ENCODE data around the gene PCBP3.

The PCBP3 gene

DNA sequence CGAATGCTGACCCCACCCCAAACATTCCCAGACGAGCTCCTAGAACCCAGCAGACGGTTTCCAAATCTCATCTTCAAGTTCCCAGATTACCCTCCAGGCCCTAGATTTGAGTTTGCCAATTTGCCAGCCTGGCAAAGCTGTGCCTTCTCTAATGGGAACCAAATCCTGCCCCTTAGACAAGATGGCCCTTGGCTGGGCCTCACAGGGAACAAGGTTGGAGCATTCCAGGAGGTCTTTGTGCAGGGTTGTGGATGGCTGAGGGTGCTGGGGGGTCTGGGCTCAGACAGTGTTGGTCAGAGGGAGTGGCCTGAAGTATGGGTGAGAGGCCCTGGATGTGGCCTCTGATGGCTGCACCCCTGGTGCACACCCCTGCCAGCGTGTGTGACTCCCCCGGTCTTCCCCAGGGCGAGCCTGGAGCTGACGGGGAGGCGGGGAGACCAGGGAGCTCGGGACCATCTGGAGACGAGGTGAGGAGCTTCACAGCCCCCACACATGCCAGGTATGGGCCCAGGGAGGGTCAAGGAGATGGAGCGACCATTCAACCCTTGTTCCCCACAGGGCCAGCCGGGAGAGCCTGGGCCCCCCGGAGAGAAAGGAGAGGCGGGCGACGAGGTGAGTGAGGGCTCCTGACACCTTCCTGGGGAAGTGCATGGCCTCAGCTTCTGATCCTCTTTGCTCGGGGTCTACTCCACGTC is 348.2 kb downstream of the PCBP3 start:
- WGBS, result 93% methylated on average over 18 of the region's 18 CpGs

More for the DNA sequence above, 348.2 kb downstream of the PCBP3 start:
- H3K79me1 ChIP-seq (replicated peaks; ENCODE audit: low read length, poor library complexity, severe bottlenecking), result peaks cover 43% of the 10 kb centered on the region
- H3K14ac ChIP-seq (ENCODE audit: low read length in 2 of 2), result peak overlapping the region in 1 of 2 experiments; percentile 26
- H2AFZ ChIP-seq (ENCODE audit: low read depth, low read length), result no peak overlapping the region
- peak overlapping the region; percentile 84 for H3K9ac ChIP-seq (ENCODE audit: low read length)
- peaks cover 32% of the 10 kb centered on the region for H3K4me1 ChIP-seq (ENCODE audit: control insufficient read depth, insufficient read depth, low read depth, low read length)
- H2BK15ac ChIP-seq (ENCODE audit: low read depth, poor library complexity, severe bottlenecking), result no peak overlapping the region
- H2BK5ac ChIP-seq (ENCODE audit: low read depth, low read length, poor library complexity, severe bottlenecking), result no peak overlapping the region
- H3K27me3 ChIP-seq (ENCODE audit: control insufficient read depth in 1 of 2, insufficient read depth in 1 of 2, low read length in 2 of 2), result no peaks in the 10 kb centered on the region
- H2BK120ac ChIP-seq (ENCODE audit: low read depth, low read length), result no peak overlapping the region
- H3K23ac ChIP-seq (ENCODE audit: low read length in 2 of 2), result no peak overlapping the region
- H4K8ac ChIP-seq (ENCODE audit: low read length), result peak overlapping the region; percentile 9
- H3K4ac ChIP-seq (ENCODE audit: low read depth in 1 of 2, low read length in 2 of 2), result no peak overlapping the region
- DNase-seq, result no peak
- peak overlapping the region in 1 of 2 experiments; percentile 21 for H3K18ac ChIP-seq (ENCODE audit: low read depth in 1 of 2, low read length in 2 of 2)
- H2AK5ac ChIP-seq (ENCODE audit: low read length, severe bottlenecking), result no peak overlapping the region
- no peak overlapping the region for H2BK12ac ChIP-seq (ENCODE audit: low read length in 2 of 2)
- no peak overlapping the region for H3K4me2 ChIP-seq (ENCODE audit: low read length, poor library complexity, severe bottlenecking)
- H3K36me3 ChIP-seq (ENCODE audit: control insufficient read depth in 1 of 2, insufficient read depth in 2 of 2, low read depth in 1 of 2, low read length in 2 of 2), result peaks cover 88 to 94% of the 10 kb centered on the region in 2 experiments
- no peaks in the 10 kb centered on the region for H3K9me3 ChIP-seq (ENCODE audit: control insufficient read depth, low read length)
- peak overlapping the region; percentile 16 for H4K91ac ChIP-seq (ENCODE audit: low read length)
- no peak overlapping the region for H3K27ac ChIP-seq (ENCODE audit: low read length, poor library complexity, severe bottlenecking)
- peak overlapping the region; percentile 7 to 49 for H3K4me3 ChIP-seq (ENCODE audit: insufficient read depth in 1 of 2, low read depth in 1 of 2, low read length in 2 of 2)
